ENCODE measurements around the gene CD84.
"Not testable (repeated sequence)": the region's sequence is repeated elsewhere in the genome, so short reads cannot be mapped to it uniquely, and the experiment has no call there.

Gene CD84

DNA sequence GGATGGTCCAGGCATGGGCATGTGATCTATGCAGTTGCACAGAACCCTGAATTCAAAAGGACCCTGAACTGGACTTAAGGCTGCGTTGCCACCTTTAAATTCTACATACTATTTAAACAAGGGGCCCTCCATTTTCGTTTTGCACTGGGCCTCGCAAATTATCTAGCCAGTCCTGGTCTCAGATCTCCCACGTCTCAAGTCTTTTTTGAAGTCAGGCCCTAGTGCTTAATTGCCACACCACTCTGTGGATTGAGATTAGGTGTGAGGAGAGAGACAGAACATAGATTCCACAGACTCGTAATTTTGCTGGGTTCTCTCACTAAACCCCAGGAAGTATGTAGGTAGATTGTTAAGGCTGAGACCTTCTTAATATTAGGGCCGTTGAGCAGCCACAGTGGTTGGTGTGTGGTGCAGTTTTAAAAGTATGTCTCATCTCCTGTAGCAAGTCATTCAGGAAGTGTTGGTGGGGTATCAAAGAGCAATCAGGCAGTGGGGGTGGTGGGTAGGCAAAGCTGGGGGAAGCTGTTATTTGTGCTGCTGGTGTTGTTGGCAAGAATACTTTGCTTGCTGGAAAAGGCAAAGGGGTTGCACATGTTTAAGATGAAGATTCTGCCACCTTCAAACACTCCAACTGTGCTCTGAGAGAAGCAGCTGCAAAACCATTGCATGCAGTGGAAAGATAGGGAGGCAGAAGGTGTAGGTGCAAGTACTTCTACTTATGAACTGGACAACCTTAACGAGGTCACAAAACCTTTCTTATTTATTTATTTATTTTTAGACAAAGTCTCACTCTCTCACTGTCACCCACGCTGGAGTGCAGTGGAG lies 11.2 kb downstream of the CD84 start:
- Mint-ChIP-seq H3K36me3 (peaks cover 62% of the 10 kb centered on the region), H3K27me3 (no peaks in the 10 kb centered on the region), H3K4me3 (no peak overlapping the region), H3K4me1 (peaks cover 77% of the 10 kb centered on the region), H3K27ac (peak overlapping the region; percentile 45), H3K9me3 (peaks cover 8% of the 10 kb centered on the region)
- peak; percentile 74 for ATAC-seq

DNA sequence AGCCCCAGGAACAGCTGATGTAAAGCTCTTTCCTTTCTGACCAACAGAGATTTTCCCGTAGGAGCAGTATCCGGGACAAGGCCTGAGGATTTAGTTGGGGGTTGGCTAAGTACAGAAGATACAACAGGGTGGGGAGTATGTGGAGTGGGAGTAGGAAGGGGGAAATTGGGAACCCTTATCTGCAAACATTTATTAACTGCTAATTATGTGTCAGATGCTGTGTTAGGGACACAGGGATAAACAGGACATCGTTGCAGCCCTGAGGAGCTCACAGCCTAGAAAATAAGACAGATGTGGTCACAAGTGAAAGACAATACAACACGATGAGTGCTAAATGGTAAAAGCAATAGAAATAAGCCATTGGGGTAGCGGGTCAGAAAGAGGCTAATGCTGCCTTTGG lies 12.0 kb downstream of the CD84 start:
- peak overlapping the region; percentile 45 for H3K27ac Mint-ChIP-seq
- H3K36me3 Mint-ChIP-seq, result peaks cover 64% of the 10 kb centered on the region
- H3K9me3 Mint-ChIP-seq, result peaks cover 8% of the 10 kb centered on the region
- H3K4me1 Mint-ChIP-seq, result peaks cover 71% of the 10 kb centered on the region
- no peaks in the 10 kb centered on the region for H3K27me3 Mint-ChIP-seq
- no peak for ATAC-seq
- H3K4me3 Mint-ChIP-seq, result no peak overlapping the region

DNA sequence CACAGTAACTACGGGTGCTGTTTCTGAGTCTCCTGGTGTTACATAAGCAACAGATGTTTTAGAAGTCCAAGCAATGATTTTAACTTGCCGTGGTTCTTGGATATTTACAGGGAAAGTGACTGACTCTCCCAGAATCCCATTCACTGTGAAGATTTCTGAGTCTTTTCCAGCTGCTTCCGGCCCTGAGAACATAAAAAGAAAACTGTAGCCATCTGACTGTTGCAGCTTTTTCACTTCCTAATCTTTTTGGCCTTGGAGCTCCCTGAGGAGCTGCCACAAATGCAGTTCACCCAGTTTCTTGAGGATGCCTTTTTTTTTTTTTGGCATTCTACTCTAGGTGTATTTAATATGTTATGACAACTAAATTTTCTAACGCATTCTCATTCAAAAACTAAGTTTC lies 13.7 kb downstream of the CD84 start:
- Mint-ChIP-seq H3K4me1 (peaks cover 72% of the 10 kb centered on the region), H3K36me3 (peaks cover 66% of the 10 kb centered on the region), H3K4me3 (no peak overlapping the region), H3K27ac (peak overlapping the region; percentile 69), H3K27me3 (no peaks in the 10 kb centered on the region), H3K9me3 (peaks cover 6% of the 10 kb centered on the region)
- ATAC-seq, result no peak

DNA sequence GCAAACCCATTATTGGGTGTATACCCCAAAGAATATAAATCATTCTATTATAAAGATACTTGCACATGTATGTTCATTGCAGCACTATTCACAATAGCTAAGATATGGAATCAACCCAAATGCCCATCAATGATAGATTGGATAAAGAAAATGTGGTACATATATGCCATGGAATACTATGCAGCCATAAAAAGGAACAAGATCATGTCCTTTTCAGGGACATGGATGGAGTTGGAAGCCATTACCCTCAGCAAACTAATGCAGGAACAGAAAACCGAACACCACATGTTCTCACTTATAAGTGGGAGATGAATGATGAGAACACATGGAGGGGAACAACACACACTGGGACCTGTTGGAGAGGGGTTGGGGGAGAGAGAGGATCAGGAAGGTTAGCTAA lies 16.1 kb downstream of the CD84 start:
- H3K27me3 Mint-ChIP-seq, H3K4me3 Mint-ChIP-seq, H3K27ac Mint-ChIP-seq, ATAC-seq, H3K9me3 Mint-ChIP-seq: not testable (repeated sequence)
- Mint-ChIP-seq H3K4me1 (peaks cover 80% of the 10 kb centered on the region), H3K36me3 (peaks cover 77% of the 10 kb centered on the region)

DNA sequence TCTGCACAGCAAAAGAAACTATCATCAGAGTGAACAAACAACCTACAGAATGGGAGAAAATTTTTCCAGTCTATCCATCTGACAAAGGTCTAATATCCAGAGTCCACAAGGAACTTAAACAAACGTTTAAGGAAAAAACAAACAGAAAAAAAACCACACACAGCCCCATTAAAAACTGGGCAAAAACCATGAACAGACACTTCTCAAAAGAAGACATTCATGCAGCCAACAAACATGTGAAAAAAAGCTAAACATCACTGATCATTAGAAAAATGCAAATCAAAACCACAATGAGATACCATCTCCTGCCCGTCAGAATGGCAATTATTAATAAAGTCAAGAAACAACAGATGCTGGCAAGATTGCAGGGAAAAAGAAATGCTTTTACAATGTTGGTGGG lies 16.6 kb downstream of the CD84 start:
- H3K4me1 Mint-ChIP-seq, result peaks cover 79% of the 10 kb centered on the region
- peaks cover 82% of the 10 kb centered on the region for H3K36me3 Mint-ChIP-seq
- H3K27ac Mint-ChIP-seq, ATAC-seq, H3K4me3 Mint-ChIP-seq, H3K9me3 Mint-ChIP-seq, H3K27me3 Mint-ChIP-seq: not testable (repeated sequence)

DNA sequence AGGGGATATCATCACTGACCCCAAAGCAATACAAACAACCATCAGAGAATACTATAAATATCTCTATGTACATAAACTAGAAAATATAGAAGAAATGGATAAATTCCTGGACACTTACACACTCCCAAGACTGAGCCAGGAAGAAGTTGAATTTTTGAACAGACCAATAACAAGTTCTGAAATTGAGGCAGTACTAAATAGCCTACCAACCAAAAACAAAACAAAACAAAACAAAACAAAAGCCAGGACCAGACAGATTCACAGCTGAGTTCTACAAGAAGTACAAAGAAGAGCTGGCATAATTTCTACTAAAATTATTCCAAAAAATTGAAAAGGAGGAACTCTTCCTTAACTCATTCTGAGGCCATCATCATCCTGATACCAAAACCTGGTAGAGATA lies 18.5 kb downstream of the CD84 start:
- Mint-ChIP-seq H3K36me3 (peaks cover 79% of the 10 kb centered on the region), H3K4me1 (peaks cover 60% of the 10 kb centered on the region), H3K27ac (peak overlapping the region; percentile 62), H3K27me3 (no peaks in the 10 kb centered on the region), H3K9me3 (peaks cover 6% of the 10 kb centered on the region), H3K4me3 (peak overlapping the region; percentile 42)
- ATAC-seq, result no peak

DNA sequence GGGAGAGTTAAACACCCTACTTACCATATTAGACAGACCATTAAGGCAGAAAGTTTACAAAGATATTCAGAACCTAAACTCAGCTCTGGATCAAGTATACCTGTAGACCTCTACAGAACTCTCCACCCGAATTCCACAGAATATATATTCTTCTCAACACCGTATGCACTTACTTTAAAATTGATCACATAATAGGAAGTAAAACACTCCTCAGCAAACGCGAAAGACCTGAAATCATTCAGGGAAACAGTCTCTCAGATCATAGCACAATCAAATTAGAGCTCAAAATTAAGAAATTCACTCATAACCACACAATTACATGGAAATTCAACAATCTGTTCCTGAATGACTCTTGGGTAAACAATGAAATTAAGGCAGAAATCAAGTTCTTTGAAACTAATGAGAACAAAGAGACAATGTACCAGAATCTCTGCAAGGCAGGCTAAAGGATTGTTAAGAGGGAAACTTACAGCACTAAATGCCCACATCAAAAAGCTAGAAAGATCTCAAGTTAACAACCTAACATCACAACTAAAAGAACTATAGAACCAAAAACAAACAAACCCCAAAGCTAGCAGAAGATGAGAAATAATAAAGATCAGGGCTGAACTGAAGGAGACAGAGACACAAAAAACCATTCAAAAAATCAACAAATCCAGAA lies 19.1 kb downstream of the CD84 start:
- peak overlapping the region; percentile 27 for H3K4me3 Mint-ChIP-seq
- H3K36me3 Mint-ChIP-seq, result peaks cover 79% of the 10 kb centered on the region
- ATAC-seq, result no peak

DNA sequence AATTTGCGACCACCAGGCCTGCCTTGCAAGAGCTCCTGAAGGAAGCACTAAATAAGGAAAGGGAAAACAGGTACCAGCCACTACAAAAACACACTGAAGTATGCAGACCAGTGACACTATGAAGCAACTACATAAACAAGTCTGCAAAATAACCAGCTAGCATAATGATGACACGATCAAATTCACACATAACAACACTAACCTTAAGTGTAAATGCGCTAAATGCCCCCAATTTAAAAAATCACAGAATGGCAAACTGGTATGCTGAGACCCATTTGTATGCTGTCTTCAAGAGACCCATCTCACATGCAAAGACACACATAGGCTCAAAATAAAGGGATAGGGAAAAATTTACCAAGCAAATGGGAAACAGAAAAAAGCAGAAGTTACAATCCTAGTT lies 19.9 kb downstream of the CD84 start:
- H3K27me3 Mint-ChIP-seq, H3K9me3 Mint-ChIP-seq, H3K4me3 Mint-ChIP-seq, ATAC-seq: not testable (repeated sequence)
- Mint-ChIP-seq H3K36me3 (peaks cover 72% of the 10 kb centered on the region), H3K27ac (peak overlapping the region; percentile 62), H3K4me1 (peaks cover 46% of the 10 kb centered on the region)

More for the DNA sequence above, 19.1 kb downstream of the CD84 start:
- Mint-ChIP-seq H3K27ac (peak overlapping the region; percentile 62), H3K27me3 (no peaks in the 10 kb centered on the region), H3K4me1 (peaks cover 53% of the 10 kb centered on the region), H3K9me3 (peaks cover 6% of the 10 kb centered on the region)

DNA sequence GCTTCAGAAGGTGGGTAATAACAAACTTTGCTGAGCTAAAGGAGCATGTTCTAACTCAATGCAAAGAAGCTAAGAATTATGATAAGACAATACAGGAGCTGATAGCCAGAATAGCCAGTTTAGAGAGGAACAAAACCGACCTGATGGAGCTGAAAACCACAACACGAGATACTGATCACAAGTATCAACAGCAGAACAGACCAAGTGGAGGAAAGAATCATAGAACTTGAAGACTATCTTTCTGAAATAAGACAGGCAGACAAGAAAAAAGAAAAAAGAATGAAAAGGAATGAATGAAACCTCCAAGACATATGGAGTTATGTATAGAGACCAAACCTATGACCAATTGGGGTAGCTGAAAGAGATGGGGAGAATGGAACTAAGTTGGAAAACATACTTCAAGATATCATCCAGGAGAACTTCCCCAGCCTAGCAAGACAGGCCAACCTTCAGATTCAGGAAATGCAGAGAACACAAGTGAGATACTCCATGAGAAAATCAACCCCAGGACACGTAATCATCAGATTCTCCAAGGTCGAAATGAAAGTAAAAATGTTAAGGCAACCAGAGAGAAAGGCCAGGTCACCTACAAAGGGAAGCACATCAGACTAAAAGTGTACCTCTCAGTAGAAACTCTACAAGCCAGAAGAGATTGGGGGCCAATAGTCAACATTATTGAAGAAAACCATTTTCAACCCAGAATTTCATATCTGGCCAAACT lies 20.5 kb downstream of the CD84 start:
- H3K4me3 Mint-ChIP-seq, result peak overlapping the region; percentile 3
- peaks cover 46% of the 10 kb centered on the region for H3K4me1 Mint-ChIP-seq
- H3K36me3 Mint-ChIP-seq, result peaks cover 71% of the 10 kb centered on the region
- H3K27ac Mint-ChIP-seq, result peak overlapping the region; percentile 62
- H3K27me3 Mint-ChIP-seq, result no peaks in the 10 kb centered on the region
- no peak for ATAC-seq
- H3K9me3 Mint-ChIP-seq, result peaks cover 6% of the 10 kb centered on the region

DNA sequence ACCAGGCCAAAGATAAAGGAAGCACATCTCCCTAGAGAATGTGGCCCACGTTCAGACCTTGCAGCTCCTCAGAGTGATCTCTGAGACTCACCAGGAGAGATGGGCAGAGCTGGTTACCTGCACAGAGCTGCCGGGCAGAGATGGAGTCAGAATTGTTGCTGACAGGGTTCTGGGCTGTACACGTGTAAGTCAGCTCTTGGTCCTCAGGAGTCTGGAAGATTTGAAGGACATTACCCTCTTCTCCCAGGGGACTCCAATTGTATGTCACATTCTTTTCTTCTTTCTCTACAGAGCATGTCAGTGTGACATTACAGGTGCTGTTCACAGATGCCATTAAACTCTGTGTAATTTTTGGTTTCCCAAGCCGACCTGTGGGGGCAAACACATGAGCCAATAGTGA lies 25.5 kb downstream of the CD84 start:
- no peak overlapping the region for H3K4me3 Mint-ChIP-seq
- H3K27ac Mint-ChIP-seq, result peak overlapping the region; percentile 83
- no peak for ATAC-seq
- H3K36me3 Mint-ChIP-seq, result peaks cover 60% of the 10 kb centered on the region
- H3K4me1 Mint-ChIP-seq, result peaks cover 61% of the 10 kb centered on the region
- peaks cover 3% of the 10 kb centered on the region for H3K9me3 Mint-ChIP-seq
- H3K27me3 Mint-ChIP-seq, result no peaks in the 10 kb centered on the region

DNA sequence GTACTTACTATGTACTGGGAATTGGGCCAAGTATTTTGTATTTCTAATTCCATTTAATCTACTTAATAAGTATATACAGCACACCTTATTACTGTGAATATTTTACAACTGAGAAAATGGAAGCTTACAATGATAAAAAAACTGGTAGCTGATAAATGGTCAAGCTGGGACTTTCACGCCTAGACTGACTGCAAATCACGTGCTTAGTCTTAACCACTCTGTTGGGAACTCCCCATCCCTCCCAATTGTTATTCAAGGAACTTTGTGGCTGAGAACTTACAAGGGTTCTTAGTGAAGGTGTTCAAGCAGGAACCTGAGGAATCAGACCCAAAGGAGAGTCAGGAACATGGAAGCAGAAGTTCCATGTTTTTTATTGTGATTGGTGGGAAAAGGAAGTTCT lies 26.9 kb downstream of the CD84 start:
- Mint-ChIP-seq H3K9me3 (peaks cover 3% of the 10 kb centered on the region), H3K27ac (peak overlapping the region; percentile 83), H3K27me3 (no peaks in the 10 kb centered on the region), H3K36me3 (peaks cover 57% of the 10 kb centered on the region), H3K4me1 (peaks cover 66% of the 10 kb centered on the region), H3K4me3 (no peak overlapping the region)
- ATAC-seq, result no peak

DNA sequence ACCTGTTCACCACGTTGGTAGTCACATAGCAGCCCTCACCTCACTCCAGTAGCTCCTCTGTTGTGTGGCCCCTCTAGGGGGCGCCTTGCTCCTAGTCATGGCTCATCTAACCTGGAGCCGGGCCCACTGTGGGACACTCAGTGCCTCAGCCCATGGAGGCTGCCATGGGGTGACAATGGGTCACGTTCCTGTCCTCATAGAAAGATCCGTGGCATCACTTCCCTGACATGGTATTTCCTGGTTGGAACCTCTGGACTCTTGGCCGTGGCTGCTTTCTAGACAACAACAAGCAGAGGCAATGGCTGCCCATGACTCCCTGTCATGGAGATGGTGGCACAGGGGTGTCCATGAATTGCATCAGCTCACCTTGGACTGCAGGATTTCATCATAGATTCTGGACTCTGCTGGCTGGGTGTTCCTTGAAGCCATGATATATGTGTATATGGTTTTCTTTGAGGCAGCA lies 28.7 kb downstream of the CD84 start:
- ATAC-seq, result no peak
- H3K27me3 Mint-ChIP-seq, result no peaks in the 10 kb centered on the region
- H3K36me3 Mint-ChIP-seq, result peaks cover 69% of the 10 kb centered on the region
- H3K27ac Mint-ChIP-seq, result peak overlapping the region; percentile 83
- H3K4me1 Mint-ChIP-seq, result peaks cover 80% of the 10 kb centered on the region
- no peak overlapping the region for H3K4me3 Mint-ChIP-seq
- H3K9me3 Mint-ChIP-seq, result peaks cover 3% of the 10 kb centered on the region

DNA sequence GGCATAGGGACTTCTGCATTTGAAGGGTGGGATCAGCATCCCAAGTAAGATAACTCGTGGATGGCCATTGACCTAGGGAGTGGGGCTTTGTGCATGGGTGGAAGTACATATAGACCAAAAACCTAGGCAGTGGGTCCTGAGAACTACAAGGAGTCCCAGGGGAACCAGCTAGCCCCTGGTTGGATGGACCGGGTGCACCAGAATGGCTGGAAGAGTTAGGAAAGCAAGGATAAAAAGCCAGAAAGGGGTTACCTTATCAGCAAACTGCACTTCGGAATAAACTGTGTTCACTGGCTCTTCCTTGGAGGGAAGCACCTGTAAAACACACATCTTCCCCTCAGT lies 29.7 kb downstream of the CD84 start:
- peaks cover 86% of the 10 kb centered on the region for H3K4me1 Mint-ChIP-seq
- H3K9me3 Mint-ChIP-seq, result peaks cover 3% of the 10 kb centered on the region
- H3K36me3 Mint-ChIP-seq, result peaks cover 70% of the 10 kb centered on the region
- no peaks in the 10 kb centered on the region for H3K27me3 Mint-ChIP-seq
- H3K4me3 Mint-ChIP-seq, result no peak overlapping the region
- H3K27ac Mint-ChIP-seq, result peak overlapping the region; percentile 83
- ATAC-seq, result no peak

DNA sequence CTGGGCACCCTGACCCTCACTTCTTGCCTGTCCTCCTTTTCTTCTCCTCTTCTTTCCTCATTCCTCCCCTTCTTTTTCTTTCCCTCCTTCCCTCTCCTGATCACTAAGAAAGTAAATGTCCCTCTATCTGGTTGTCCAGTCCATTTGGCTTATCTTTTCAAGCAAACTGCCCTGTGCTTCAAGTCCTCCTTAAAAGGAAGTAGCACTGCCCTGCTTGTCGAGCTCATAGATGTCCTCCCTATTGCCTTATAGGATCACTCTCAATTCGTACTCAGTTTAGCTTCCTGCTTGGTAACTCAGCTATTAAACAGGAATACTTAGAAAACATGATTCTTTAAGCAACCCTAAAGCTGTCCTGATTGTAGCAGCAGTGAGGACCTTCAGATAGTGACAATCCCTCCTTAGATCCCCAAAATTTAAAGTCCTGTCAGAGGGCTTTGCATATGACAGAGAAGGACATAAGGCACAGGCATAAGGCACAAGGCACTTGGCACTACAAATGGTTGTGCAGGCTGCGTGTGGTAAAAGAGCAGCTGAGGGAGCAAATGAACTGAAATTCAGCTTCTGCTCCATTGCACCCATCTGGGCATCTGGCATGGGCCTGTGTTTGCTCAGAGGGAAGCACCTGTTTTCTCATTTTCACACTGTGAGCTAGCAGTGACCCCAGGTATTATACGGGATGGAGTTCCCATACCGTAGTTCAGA lies 30.2 kb downstream of the CD84 start:
- peak overlapping the region; percentile 13 for H3K4me3 Mint-ChIP-seq
- peaks cover 70% of the 10 kb centered on the region for H3K36me3 Mint-ChIP-seq

DNA sequence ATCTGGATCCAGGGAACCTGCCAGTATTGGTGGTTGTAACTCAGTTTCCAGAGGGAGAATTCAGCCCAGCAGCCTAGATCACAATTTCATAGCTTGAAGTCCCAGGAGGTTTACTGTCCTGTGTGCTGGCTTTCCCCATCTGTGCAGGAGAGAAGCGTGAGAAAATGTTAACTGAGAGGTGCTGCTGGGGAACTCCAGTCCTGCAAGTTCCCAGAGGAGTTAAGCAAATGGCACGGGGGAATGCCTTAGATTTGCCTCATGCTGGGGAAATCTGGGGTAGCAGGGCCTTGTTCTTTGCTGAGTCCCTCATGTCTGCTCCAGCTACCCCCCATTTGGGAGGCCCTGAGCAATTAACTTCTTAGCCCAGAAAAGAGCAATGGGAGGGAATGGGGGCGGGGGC lies 31.1 kb downstream of the CD84 start:
- Mint-ChIP-seq H3K4me1 (peaks cover 87% of the 10 kb centered on the region), H3K9me3 (peaks cover 3% of the 10 kb centered on the region), H3K27ac (peak overlapping the region; percentile 83), H3K36me3 (peaks cover 62% of the 10 kb centered on the region), H3K27me3 (no peaks in the 10 kb centered on the region), H3K4me3 (no peak overlapping the region)
- ATAC-seq, result peak; percentile 61

More for the DNA sequence above, 30.2 kb downstream of the CD84 start:
- peak overlapping the region; percentile 83 for H3K27ac Mint-ChIP-seq
- peaks cover 92% of the 10 kb centered on the region for H3K4me1 Mint-ChIP-seq
- peak; percentile 85 for ATAC-seq
- no peaks in the 10 kb centered on the region for H3K27me3 Mint-ChIP-seq
- peaks cover 3% of the 10 kb centered on the region for H3K9me3 Mint-ChIP-seq

Measured in stimulated activated memory B cell treated with anti-CD40 and anti-IgM and Interleukin-4, amounts not matched to agents 10 μg/mL and 1 μg/mL and 100 μg/mL, for 72 hours (primary cell).